Omental fat pad (tissue), 4 donors: ENCODE measurements around the gene MAST3. TPM values are rescaled to one million over a fixed set of nuclear protein-coding genes. Genes with fewer than 3 reads are reported as not detected.
A peak's percentile ranks its signal among the peaks of the same experiment; 100 is the strongest.

Experiments
- ATAC-seq: fragments of 150-250 bp; one replicate; pipeline ENCODE4 v1.9.1; 2016; ENCODE audit warnings: mild to moderate bottlenecking, moderate library complexity; ENCODE audit not compliant: low FRiP score
- DNase-seq: peaks from one replicate; pipeline ENCODE4 v3.0.0-alpha.2; 2019; ENCODE audit warnings: low spot score
- CTCF ChIP-seq, 3 donors: fragments of 450-650 bp; IDR thresholded peaks; one replicate each; pipeline ENCODE4 v1.5.1; 2016 to 2017; ENCODE audit warnings: antibody characterized with exemption in 3 of 3, mild to moderate bottlenecking in 3 of 3, moderate library complexity in 2 of 3
- total RNA-seq, 4 donors: library from RNA; depleted of rRNA; stranded (reverse); fragments of >200 nt; gene quantifications; one replicate each; pipeline ENCODE4 v1.1.0, GENCODE V29; 2016

MAST3 gene
- total RNA-seq, 4 donors from 2014 or later, result 4.5 to 14.8 (median 8.9) TPM

GRCh38 chr19:18058208-18059009, 39.2 kb upstream of the MAST3 start:
- peak; percentile 71 for ATAC-seq
- peak; percentile 32 for DNase-seq

DNA sequence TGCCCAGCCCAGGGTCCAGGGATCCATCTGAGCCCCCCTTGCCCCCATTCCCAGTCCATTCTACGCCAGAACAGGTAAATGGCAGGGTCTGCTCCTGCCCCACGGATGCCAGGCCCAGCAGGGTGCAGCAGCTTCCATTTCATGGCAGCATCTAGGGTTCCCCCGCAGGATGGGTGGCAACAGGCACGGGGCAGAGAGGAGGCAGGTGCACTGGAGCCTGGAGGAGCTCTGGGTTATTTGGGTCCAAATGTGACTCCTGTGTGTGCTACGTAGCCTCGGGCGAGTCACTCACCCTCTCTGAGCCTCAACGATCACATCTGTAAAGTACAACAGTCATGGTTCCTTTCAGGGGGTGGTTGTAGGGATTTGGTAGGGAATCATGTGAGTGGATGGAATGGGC, 38.3 kb upstream of the MAST3 start:
- DNase-seq (no peak), ATAC-seq (no peak)
- TF ChIP-seq CTCF (IDR thresholded peaks at IDR 0.05), result no peak

More at GRCh38 chr19:18058208-18059009, 39.2 kb upstream of the MAST3 start:
- TF ChIP-seq CTCF (IDR thresholded peaks at IDR 0.05), result peak in 2 of 3 donors; percentile 59 to 62

DNA sequence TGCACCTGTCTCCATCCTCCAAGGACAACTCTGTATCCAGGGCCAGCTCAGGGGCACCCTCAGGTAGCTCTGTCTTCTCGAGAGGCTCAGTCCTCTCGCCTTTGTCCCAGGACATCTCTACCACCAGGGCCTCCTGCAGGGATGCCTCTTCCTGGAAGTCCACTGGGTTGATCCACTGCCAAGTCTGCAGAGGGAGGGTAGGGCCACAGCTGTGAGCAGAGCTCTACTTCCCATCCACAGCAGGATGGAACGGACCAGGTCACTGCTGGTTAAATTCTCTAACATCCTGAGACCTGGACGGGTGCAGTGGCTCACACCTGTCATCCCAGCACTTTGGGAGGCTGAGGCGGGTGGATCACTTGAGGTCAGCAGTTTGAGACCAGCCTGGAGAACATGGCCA, 37.7 kb upstream of the MAST3 start:
- ATAC-seq, result no peak
- no peak for DNase-seq

GRCh38 chr19:18060472-18060871, 37.1 kb upstream of the MAST3 start:
- TF ChIP-seq CTCF (IDR thresholded peaks at IDR 0.05), result no peak
- no peak for ATAC-seq
- DNase-seq, result no peak

More for the DNA sequence above, 37.7 kb upstream of the MAST3 start:
- no peak for TF ChIP-seq CTCF (IDR thresholded peaks at IDR 0.05)

DNA sequence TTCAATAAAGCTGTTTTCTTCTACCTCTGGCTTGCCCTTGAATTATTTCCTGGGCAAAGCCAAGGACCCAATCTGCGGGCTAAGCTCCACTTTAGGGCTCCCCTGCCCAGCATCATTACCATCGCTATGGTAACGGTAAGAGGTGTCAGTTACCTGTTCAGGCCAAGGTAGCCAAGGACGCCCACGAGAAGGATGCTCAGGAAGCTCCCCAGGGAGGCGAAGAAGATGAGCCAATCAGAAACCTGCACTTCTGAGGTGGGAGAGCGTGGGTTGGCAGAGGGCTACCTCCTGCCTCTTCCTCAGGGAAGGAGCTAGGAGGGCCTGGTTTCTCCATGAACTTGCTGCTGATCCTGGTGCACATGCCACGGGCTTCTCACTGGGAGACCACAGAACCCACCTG, 35.5 kb upstream of the MAST3 start:
- TF ChIP-seq CTCF (IDR thresholded peaks at IDR 0.05), result no peak

DNA sequence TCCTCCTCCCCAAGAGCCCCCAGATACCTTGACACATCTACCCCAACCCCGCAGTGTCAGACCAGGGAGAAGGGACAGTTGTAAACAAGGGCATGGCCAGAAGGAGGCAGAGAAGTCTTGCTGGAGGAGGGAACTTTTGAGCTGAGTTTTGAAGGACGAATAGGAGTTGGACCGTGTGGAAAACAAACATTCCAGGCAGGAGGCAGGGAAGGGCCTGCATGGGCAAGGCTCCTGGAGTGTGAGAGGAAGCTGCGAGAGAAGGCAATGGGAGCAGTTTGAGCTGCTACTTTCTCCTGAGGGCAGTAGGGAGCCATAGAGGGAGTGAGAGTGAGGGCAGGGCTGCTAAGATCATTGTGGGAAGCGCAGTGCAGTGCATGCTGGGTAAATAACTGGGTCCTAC, 34.1 kb upstream of the MAST3 start:
- DNase-seq (no peak), ATAC-seq (no peak)
- TF ChIP-seq CTCF (IDR thresholded peaks at IDR 0.05), result no peak

More for the DNA sequence above, 35.5 kb upstream of the MAST3 start:
- DNase-seq (no peak), ATAC-seq (no peak)

DNA sequence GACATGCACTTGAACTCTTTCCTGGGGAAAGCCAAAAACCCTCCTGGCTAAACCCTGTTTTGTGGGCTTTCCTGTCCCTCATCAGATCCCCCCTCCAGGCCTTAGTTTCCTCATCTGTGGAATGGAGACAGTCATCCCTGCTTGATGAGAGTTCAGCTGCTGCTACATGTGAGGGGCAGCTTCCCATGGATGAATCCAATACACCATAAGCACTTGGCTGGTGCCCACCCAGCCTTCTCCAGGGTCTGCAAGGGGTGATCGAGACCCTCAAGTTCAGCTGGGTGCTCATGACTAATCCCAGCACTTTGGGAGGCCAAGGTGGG, 32.4 kb upstream of the MAST3 start:
- DNase-seq (no peak), ATAC-seq (no peak)
- TF ChIP-seq CTCF (IDR thresholded peaks at IDR 0.05), result no peak
